ENCODE measurements around the gene CWC25.
"Not testable (repeated sequence)": the region's sequence is repeated elsewhere in the genome, so short reads cannot be mapped to it uniquely, and the experiment has no call there.

CWC25 gene

GRCh38 chr17:38825762-38826247 is 684 bp upstream of the CWC25 start:
- peak overlapping the region; percentile 95 for H3K4me3 Mint-ChIP-seq
- peaks cover 38% of the 10 kb centered on the region for H3K4me1 Mint-ChIP-seq
- peaks cover 3% of the 10 kb centered on the region for H3K27me3 Mint-ChIP-seq
- H3K36me3 Mint-ChIP-seq = peaks cover 12% of the 10 kb centered on the region
- DNase-seq = no peak
- peak overlapping the region; percentile 99 for H3K27ac Mint-ChIP-seq
- CTCF ChIA-PET = no interaction called here
- no peaks in the 10 kb centered on the region for H3K9me3 Mint-ChIP-seq

- CTCF ChIA-PET = no interaction called here
- Mint-ChIP-seq H3K4me1 (peaks cover 2% of the 10 kb centered on the region), H3K9me3 (no peaks in the 10 kb centered on the region), H3K36me3 (peaks cover 31% of the 10 kb centered on the region), H3K4me3 (no peak overlapping the region), H3K27ac (peak overlapping the region; percentile 26), H3K27me3 (no peaks in the 10 kb centered on the region)
- DNase-seq = no peak
Observed at GRCh38 chr17:38815576-38816193, 9.4 kb downstream of the CWC25 start.

- CTCF ChIA-PET = no interaction called here
- no peak for DNase-seq
- Mint-ChIP-seq H3K9me3 (no peaks in the 10 kb centered on the region), H3K27me3 (no peaks in the 10 kb centered on the region), H3K36me3 (peaks cover 42% of the 10 kb centered on the region), H3K4me1 (no peaks in the 10 kb centered on the region), H3K4me3 (no peak overlapping the region), H3K27ac (no peak overlapping the region)
Observed at GRCh38 chr17:38809828-38810227, 15.3 kb downstream of the CWC25 start.

DNA sequence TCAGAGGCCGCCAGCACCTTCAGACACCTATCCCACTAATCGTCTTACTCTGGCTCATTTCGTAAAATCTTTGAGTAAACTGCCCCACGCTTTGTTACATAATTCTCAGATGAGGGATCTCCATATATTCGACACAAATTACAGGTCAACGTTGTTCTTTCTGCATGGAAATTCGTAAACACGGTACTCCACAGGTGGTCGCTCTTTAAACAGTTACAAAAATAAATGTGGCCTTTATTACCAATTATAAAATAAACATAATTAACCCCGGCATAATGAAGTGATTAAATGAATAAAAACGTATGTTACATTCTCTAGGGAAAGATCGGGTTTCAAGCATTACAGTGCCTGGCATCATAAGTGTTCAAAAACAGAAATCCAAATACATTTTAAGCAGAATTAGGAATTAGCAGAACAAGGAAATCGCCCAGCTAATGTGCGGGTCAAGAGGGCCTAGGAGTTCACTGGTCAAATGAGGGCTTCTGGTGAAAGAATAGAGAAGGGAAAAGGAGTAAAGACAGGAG is 24.8 kb downstream of the CWC25 start:
- DNase-seq = no peak
- no peaks in the 10 kb centered on the region for H3K9me3 Mint-ChIP-seq
- CTCF ChIA-PET = no interaction called here
- H3K4me3 Mint-ChIP-seq = peak overlapping the region; percentile 68
- peaks cover 49% of the 10 kb centered on the region for H3K36me3 Mint-ChIP-seq
- peak overlapping the region; percentile 86 for H3K27ac Mint-ChIP-seq
- H3K4me1 Mint-ChIP-seq = peaks cover 43% of the 10 kb centered on the region
- H3K27me3 Mint-ChIP-seq = no peaks in the 10 kb centered on the region

GRCh38 chr17:38799501-38800236 is 25.5 kb downstream of the CWC25 start, which contains the start of gene PIP4K2B:
Gene PIP4K2B, minus strand, starts transcription at chr17:38799556. Its CDS starts 132 bp downstream, at chr17:38799424.
- Mint-ChIP-seq H3K36me3 (peaks cover 52% of the 10 kb centered on the region), H3K27ac (peak within 1 kb of the TSS; percentile 96), H3K4me1 (peaks cover 45% of the 10 kb centered on the region), H3K27me3 (no peaks in the 10 kb centered on the region), H3K4me3 (peak within 1 kb of the TSS; percentile 94), H3K9me3 (no peaks in the 10 kb centered on the region)
- CTCF ChIA-PET = no interaction called here
- DNase-seq = peak; percentile 95

DNA sequence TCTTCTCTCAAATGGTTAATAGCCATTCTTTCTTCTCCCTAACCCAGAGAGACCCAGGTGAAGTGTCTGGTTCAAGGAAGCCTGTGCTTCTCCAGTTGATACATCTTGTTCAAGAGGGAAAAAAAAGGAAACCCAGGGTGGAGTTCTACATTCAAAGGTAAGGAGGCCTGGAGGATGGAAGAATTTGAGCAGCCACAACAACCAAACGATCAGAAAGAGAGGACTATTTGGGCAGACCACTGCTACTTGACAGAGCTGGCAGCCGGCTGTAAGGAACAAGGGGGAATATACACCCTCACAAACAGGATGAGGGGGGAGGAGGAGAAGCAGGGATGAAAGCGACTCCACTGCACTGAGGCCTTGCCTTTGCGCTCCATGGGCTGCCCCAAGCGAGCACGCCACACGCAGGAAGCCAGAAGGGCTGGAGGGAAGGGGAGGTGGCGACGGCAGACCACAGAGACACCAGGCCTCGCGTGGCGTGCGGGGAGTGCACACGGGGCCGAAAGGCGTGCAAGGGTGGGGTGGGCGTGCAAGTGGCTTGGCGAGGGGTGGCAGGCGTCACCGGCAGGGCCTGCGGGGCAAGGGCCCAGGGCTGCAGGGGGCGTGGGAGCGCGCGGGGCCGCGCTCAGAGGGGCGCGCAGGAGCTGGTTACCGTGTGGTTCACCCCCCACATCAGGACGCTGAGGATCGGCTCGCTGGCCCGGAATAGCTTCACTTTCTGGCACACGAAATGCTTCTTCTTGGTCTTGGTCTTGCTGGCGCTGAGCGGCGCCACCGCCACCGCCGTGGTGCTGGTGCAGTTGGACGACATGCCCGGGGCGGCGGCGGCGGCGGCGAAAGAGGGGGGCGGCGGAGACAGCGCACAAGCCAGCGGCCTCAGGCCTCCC is 26.3 kb downstream of the CWC25 start:
- Mint-ChIP-seq H3K27me3 (no peaks in the 10 kb centered on the region), H3K27ac (peak overlapping the region; percentile 96), H3K4me3 (peak overlapping the region; percentile 94), H3K36me3 (peaks cover 52% of the 10 kb centered on the region), H3K4me1 (peaks cover 51% of the 10 kb centered on the region), H3K9me3 (no peaks in the 10 kb centered on the region)
- CTCF ChIA-PET = interaction anchor here (1.1 kb wide), 1 partner anchor 293 kb away, joined by 4 read pairs; no protein-coding TSS in a partner anchor
- peak; percentile 78 for DNase-seq

GRCh38 chr17:38797828-38798227 is 27.3 kb downstream of the CWC25 start:
- Mint-ChIP-seq H3K9me3 (no peaks in the 10 kb centered on the region), H3K36me3 (peaks cover 50% of the 10 kb centered on the region), H3K4me3 (peak overlapping the region; percentile 94), H3K27me3 (no peaks in the 10 kb centered on the region), H3K4me1 (peaks cover 52% of the 10 kb centered on the region), H3K27ac (peak overlapping the region; percentile 96)
- DNase-seq = no peak
- CTCF ChIA-PET = interaction anchor here (1.1 to 1.6 kb wide), 2 partner anchors 16 to 294 kb away, joined by 4 read pairs; no protein-coding TSS in a partner anchor

DNA sequence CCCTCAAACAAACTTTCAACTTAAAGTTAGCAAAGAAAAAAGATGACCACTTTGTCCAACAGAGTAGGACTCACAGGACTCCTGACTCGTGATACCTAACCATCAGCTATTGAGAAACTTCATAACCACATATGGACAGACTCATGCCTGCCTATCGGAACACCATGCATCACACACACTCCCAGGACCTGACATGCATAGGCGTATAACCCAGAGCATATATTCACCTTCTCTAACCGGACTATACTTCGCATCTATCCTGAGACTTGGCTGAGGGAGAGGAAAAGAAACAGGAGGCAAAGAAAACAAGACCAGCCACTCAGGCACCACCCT is 28.0 kb downstream of the CWC25 start:
- Mint-ChIP-seq H3K27ac (peak overlapping the region; percentile 34), H3K27me3 (no peaks in the 10 kb centered on the region), H3K4me3 (peak overlapping the region; percentile 94), H3K9me3 (no peaks in the 10 kb centered on the region), H3K36me3 (peaks cover 43% of the 10 kb centered on the region), H3K4me1 (peaks cover 52% of the 10 kb centered on the region)
- DNase-seq = no peak
- CTCF ChIA-PET = interaction anchor here (1.6 kb wide), 1 partner anchor 16 kb away, joined by 4 read pairs; no protein-coding TSS in a partner anchor

DNA sequence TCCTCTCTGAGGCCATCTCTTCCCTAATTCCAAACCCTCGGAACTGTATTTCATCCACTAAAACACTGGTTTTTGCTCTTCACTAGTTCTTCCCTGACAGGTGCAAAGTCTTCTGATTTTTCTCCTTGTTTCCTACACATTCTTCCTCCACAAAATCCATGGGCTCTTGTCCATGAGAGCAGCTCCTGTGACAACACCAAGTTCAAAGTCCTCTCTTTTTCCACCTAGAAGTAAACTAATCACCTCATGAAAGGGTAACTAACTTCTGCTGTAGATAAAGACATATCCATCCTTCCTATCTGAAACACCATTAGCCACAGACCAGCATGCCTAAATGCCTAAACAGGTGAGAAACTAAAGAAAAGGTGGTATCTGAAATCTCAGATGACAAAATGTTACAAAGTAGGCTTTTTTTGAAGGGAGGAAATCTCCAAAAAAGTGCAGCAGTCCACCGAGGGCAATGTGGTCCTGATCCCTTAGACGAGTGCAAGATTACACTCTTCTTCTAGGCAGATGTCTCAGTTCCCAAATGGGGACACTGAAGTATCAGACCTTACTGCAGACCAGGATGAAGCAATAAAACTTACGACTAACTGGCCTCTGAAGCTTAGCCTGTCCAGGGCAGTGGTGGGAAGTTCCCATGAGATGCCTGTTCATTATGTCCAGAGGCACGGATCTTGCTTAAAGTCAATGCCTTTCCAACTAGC is 28.5 kb downstream of the CWC25 start:
- H3K27ac Mint-ChIP-seq = no peak overlapping the region
- peak overlapping the region; percentile 94 for H3K4me3 Mint-ChIP-seq
- H3K9me3 Mint-ChIP-seq = no peaks in the 10 kb centered on the region
- CTCF ChIA-PET = interaction anchor here (1.6 kb wide), 1 partner anchor 17 kb away, joined by 4 read pairs; no protein-coding TSS in a partner anchor
- peaks cover 38% of the 10 kb centered on the region for H3K36me3 Mint-ChIP-seq
- DNase-seq = no peak
- H3K4me1 Mint-ChIP-seq = peaks cover 51% of the 10 kb centered on the region
- no peaks in the 10 kb centered on the region for H3K27me3 Mint-ChIP-seq

DNA sequence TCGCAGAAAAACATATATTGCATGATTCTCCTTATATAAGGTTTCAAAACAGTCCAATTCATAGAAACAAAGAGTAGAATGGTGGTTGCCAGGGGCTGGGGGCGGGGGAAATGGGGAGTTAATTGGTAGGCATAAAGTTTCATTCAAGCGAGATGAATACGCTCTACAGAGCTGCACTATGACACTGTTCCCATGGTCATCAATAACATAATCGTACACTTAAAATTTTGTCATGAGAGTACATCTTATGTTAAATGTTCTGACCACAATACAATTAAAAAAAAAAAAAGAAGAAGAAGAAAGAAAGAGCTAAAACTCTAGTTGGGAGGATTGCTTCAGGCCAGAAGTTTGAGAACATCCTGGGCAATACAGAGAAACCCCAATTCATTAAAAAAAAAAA is 30.9 kb downstream of the CWC25 start:
- DNase-seq = no peak
- H3K27me3 Mint-ChIP-seq = no peaks in the 10 kb centered on the region
- peaks cover 39% of the 10 kb centered on the region for H3K4me1 Mint-ChIP-seq
- CTCF ChIA-PET = interaction anchor here (0.6 kb wide), 1 partner anchor 86 kb away, joined by 3 read pairs; no protein-coding TSS in a partner anchor
- H3K4me3 Mint-ChIP-seq = no peak overlapping the region
- H3K27ac Mint-ChIP-seq = no peak overlapping the region
- H3K36me3 Mint-ChIP-seq = peaks cover 38% of the 10 kb centered on the region
- H3K9me3 Mint-ChIP-seq = no peaks in the 10 kb centered on the region

GRCh38 chr17:38791162-38791561 is 34.0 kb downstream of the CWC25 start:
- DNase-seq = no peak
- peaks cover 13% of the 10 kb centered on the region for H3K4me1 Mint-ChIP-seq
- no peaks in the 10 kb centered on the region for H3K27me3 Mint-ChIP-seq
- no peak overlapping the region for H3K27ac Mint-ChIP-seq
- no peaks in the 10 kb centered on the region for H3K9me3 Mint-ChIP-seq
- CTCF ChIA-PET = no interaction called here
- no peak overlapping the region for H3K4me3 Mint-ChIP-seq
- H3K36me3 Mint-ChIP-seq = peaks cover 27% of the 10 kb centered on the region

- H3K4me3 Mint-ChIP-seq, H3K4me1 Mint-ChIP-seq, H3K27ac Mint-ChIP-seq, DNase-seq, CTCF ChIA-PET, H3K9me3 Mint-ChIP-seq, H3K27me3 Mint-ChIP-seq: not testable (repeated sequence)
- H3K36me3 Mint-ChIP-seq = peaks cover 24% of the 10 kb centered on the region
Observed at GRCh38 chr17:38790148-38790707, 34.9 kb downstream of the CWC25 start.

DNA sequence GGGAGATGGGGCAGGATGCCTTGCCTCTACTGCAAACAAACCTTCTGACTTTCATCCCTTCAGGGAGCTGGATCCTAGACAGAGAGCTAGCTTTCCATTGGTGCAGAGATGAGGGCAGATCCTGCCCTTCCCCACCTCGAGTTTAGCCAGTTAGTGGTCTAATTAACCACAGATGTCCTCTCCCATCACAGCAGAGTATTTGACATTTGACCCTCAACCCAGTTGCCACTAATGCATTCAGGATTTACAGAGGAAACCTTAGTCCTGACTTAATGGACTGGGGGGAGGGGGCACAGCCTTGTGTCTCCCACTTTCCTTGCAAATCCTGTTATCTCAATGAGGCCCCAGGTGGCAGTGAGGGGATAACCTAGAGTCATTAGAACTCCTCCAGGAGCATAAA is 35.9 kb downstream of the CWC25 start:
- peaks cover 26% of the 10 kb centered on the region for H3K36me3 Mint-ChIP-seq
- H3K27ac Mint-ChIP-seq = no peak overlapping the region
- CTCF ChIA-PET = no interaction called here
- no peak for DNase-seq
- peaks cover 4% of the 10 kb centered on the region for H3K4me1 Mint-ChIP-seq
- H3K9me3 Mint-ChIP-seq = no peaks in the 10 kb centered on the region
- H3K27me3 Mint-ChIP-seq = no peaks in the 10 kb centered on the region
- no peak overlapping the region for H3K4me3 Mint-ChIP-seq
